RWPE1 (cell line): Measurements from ENCODE around the gene SEPTIN1.

Source experiments
- CTCF ChIA-PET: fragments of 350-600 bp; sonication (Branson Sonifier 250); formaldehyde crosslinking; extraction: SDS; loops from one replicate; lab custom pipeline; 2021; lab: Yijun Ruan, JAX
- POLR2A ChIA-PET: fragments of 400-600 bp; formaldehyde crosslinking; extraction: SDS; loops from one replicate; lab custom pipeline; 2020; ENCODE audit warnings: antibody characterized with exemption; ENCODE audit not compliant: low non-redundant PET; lab: Yijun Ruan, JAX
- DNase-seq: peaks from one replicate; pipeline ENCODE4 v3.0.0; 2012; ENCODE audit warnings: low spot score
- H3K27ac ChIP-seq: fragments of 450-650 bp; 2 replicates; pipeline ENCODE4 v1.5.1; 2017
- TF ChIP-seq, protein P1 (sequence below): fragments of 450-650 bp; conservative IDR thresholded peaks from 2 replicates; pipeline ENCODE4 v1.5.1; 2017; ENCODE audit warnings: low read depth, mild to moderate bottlenecking

SEPTIN1 gene

DNA sequence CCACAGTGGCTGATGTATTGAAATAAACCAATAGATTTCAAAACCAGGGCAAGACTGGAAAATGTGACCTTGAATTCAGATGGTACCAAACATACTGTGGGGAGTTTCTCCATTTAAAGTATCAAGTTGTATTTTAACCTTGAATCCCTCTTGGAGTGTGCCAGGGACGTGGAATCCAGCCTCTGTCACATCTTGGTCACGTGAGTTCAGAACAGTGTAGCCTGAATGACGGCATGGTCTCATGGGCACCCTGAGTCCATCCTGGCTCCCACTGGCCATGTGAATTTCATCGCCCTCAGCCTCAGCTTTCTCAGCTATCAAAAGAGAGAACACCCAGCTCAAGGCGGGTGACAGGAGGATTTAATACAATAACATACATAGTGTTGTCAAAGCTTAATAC is 31.8 kb upstream of the SEPTIN1 start:
- H3K27ac ChIP-seq, result peak overlapping the region; percentile 41
- DNase-seq, result no peak
- TF ChIP-seq, protein P1, sequence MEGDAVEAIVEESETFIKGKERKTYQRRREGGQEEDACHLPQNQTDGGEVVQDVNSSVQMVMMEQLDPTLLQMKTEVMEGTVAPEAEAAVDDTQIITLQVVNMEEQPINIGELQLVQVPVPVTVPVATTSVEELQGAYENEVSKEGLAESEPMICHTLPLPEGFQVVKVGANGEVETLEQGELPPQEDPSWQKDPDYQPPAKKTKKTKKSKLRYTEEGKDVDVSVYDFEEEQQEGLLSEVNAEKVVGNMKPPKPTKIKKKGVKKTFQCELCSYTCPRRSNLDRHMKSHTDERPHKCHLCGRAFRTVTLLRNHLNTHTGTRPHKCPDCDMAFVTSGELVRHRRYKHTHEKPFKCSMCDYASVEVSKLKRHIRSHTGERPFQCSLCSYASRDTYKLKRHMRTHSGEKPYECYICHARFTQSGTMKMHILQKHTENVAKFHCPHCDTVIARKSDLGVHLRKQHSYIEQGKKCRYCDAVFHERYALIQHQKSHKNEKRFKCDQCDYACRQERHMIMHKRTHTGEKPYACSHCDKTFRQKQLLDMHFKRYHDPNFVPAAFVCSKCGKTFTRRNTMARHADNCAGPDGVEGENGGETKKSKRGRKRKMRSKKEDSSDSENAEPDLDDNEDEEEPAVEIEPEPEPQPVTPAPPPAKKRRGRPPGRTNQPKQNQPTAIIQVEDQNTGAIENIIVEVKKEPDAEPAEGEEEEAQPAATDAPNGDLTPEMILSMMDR, result no peak
- POLR2A ChIA-PET, result no interaction called here
- CTCF ChIA-PET, result no interaction called here

DNA sequence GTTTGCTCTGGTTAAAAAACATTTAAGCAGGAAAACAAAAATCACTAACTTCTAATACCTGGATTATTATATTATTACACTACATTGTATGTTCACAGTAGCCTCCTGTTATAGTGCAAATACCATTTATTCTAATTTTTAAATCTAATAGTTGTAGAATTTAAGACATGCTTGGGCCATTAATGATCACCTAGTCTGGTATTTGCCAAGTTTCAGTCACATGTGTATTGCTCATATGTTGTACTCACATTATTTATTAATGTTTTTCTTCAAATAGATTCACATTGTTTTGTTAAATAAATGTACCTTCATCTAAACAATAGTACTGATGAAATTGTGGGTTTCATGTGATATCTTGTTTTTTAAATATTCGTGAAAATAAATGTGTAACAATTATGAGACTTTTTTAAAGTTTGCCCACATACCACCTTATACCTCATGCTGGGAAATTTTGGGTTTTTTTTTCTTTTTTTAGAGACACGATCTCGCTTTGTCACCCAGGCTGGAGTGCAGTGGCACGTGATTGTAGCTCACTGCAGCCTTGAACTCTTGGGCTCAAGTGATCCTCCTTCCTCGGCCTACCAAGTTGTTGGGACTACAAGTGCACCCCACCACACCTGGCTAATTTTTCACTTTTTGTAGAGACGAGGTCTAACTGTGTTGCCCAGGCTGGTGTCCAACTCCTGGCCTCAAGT is 30.9 kb upstream of the SEPTIN1 start:
- TF ChIP-seq, protein P1, result no peak
- H3K27ac ChIP-seq, result peak overlapping the region; percentile 41
- ChIA-PET CTCF (no interaction called here), POLR2A (no interaction called here)
- no peak for DNase-seq

DNA sequence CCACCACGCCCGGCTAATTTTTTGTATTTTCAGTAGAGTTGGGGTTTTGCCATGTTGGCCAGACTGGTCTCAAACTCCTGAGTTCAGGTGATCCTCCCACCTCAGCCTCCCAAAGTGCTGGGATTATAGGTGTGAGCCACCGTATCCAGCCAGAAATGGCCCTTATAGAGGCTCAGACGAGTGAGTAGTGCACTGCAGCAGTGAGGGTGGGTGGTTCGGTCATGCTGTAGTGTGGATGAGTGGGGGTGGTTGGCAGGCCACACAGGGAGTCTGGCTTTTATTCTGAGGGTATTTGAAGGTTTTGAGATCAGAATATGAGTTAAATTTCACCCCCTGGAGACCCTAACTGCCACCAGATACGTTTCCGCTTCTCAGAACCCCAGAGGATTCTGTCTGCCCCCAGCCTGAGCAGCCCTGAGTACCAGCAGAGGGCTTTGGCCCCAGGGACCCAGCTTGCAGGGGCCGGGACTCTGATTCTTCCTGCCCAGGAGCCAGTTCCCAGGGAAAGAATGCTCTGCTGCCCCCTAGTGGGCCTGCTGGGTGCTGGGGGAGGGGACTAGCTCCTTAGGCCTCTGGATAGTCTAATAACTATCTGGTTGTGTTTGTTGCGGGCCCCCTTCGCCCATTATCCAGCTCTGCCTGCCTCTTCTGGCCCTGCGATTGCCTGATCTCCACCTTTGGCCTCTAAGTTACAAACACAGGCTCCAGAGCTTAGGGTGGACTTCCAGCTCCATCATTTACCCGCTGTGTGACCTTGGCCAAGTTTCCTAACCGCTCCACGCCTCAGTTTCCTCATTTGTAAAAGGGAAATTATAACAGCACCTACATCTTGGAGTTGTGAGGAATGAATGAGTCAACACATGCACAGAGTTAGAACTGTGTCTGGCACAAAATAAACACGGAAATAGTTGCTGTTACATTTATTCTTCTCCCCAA is 27.0 kb upstream of the SEPTIN1 start:
- H3K27ac ChIP-seq, result peak overlapping the region; percentile 73
- ChIA-PET POLR2A (interaction anchor here (0.5 to 0.6 kb wide), 2 partner anchors 13 to 118 kb away, joined by 3 to 4 read pairs; no protein-coding TSS in a partner anchor), CTCF (interaction anchor here (0.6 to 1.6 kb wide), 17 partner anchors 9 to 184 kb away, joined by 3 to 14 read pairs (median 4); partner anchors contain the start of genes CD2BP2, DCTPP1, ZNF48 and ZNF688)
- TF ChIP-seq, protein P1, result peak; percentile 92
- peak; percentile 83 for DNase-seq

DNA sequence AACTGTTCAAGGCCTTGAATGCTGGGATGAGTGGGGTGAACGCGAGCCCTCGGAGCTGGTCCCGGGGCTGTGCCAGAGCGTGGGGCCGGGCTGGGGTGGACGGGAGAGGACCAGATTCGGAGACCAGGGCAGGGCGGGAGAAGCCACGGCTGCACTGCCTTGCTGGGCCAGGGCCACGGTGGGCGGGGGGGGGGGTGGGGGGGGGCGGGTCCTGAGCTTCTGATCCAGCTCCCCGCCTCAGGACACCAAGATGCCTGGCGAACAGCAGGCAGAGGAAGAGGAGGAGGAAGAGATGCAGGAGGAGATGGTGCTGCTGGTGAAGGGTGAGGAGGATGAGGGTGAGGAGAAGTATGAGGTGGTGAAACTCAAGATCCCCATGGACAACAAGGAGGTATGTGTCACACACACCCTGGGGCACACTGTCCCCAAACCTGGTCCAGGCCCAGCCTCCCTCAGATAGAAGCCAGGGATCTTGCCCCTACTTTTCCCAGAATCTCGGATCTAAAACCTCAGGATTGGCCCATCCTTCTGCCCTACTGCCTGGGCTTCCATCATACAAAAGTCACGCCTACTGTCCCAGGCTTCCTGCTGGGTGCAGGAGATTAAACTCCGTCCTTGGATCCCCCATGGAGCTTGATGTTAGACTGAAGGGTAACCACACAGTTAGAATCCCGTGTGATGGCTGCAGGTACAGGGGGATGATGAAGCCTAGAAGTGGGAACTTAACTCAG is 25.6 kb upstream of the SEPTIN1 start:
- TF ChIP-seq, protein P1, result no peak
- DNase-seq, result no peak
- POLR2A ChIA-PET, result interaction anchor here (0.8 kb wide), 1 partner anchor 37 kb away, joined by 4 read pairs; no protein-coding TSS in a partner anchor
- CTCF ChIA-PET, result interaction anchor here (0.8 to 1.2 kb wide), 2 partner anchors 11 to 30 kb away, joined by 3 to 5 read pairs; no protein-coding TSS in a partner anchor
- peak overlapping the region; percentile 76 for H3K27ac ChIP-seq

DNA sequence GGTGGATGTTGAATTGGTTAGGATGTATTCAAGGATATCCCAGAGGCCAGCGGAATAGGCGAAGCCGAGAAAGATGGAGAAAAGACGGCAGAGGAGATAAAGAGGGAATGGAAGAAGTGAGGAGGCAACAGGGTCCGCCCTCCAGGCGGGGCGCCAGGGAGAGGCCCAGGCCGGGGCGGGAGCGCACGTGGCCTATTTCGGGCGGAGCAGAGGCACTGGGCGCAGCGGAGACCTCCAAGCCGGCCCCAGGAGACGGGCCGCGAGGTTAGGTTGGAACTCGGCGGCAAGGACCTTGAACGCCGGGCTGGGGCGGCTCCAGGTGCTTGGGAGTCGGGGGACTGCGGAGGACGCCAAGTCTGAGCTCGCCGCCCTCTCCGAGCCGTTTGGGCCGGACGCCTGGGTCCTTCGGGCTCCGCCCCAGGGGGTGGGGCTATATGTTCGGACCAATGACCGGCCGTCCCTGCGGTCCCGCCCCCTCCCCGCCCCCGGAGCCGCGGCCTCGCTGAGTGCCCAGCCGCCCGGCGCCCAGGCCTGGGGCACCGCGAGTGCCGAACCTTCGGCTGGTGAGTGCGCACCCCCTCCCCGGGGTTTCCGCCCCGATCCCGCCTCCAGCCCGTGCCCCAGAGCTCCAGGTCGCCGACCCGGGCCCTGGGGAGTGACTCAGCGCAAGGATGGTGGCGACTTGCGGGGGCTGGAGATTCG is 24.9 kb upstream of the SEPTIN1 start, which contains the start of gene ZNF771:
Gene ZNF771, plus strand, starts transcription at position 505 of the 702 bp plus-strand sequence. CDS start 448 bp downstream, outside the sequence.
- ChIA-PET CTCF (interaction anchor here (0.7 to 1.2 kb wide), 3 partner anchors 11 to 331 kb away, joined by 3 to 5 read pairs (median 4); no protein-coding TSS in a partner anchor), POLR2A (interaction anchor here (0.5 to 0.8 kb wide), 2 partner anchors 36 to 44 kb away, joined by 3 to 4 read pairs; no protein-coding TSS in a partner anchor)
- TF ChIP-seq, protein P1, result no peak

More for the DNA sequence above, 24.9 kb upstream of the SEPTIN1 start, which contains the start of gene ZNF771:
- H3K27ac ChIP-seq, result peak within 1 kb of the TSS; percentile 76
- DNase-seq, result peak; percentile 86
